Measurements from ENCODE around the gene HERPUD1.

The HERPUD1 gene

DNA sequence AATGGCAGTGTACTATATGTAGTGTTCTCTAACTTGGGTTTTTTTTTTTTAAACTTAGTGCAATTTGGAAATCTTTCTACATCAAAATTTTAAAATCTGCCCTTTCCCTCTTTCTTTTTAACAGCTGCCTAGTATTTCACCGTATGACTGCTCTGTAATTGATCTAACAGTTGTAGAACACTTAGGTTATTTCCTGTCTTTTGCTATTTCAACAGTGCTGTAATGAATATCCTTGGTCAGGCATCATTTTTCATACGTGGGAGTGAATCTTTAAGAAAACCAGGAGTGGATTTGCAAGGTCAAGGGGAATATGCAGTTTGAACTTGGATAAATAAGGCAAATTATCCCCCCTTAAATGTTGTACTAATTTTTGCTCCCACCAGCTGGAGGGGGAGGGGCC lies 61.3 kb downstream of the HERPUD1 start:
- in situ Hi-C loops (cut with MboI; ENCODE audit: low sequenced_read_pairs) = no loop called here

DNA sequence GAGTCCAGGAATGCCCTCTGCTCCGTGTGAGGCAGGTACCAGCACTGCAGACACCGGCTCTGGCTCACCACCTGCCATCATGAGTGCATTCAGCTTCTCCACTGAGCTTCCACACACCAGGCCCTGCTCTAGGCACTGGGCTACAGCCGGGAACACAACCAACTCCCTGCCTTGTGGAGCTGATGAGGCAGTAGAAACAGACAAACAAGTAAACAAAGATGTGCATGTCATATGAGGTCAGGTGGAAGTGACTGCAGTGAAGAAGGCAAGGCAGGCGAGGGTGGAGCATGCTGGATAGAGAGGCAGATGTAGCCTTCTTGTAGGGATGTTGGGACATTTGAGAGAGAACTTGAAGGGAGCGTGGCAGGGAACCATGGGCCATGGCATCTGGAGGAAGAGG lies 62.4 kb downstream of the HERPUD1 start:
- in situ Hi-C loops (cut with MboI; ENCODE audit: low sequenced_read_pairs) = no loop called here

Measured in HL-60/S4 (cell line).